Stomach (tissue), 4 donors: Measurements from ENCODE around the gene ZFHX3.

Source experiments
- EP300 ChIP-seq: sonication (generic); formaldehyde crosslinking; IDR thresholded peaks from one replicate; pipeline ENCODE4 v1.6.1; 2017; ENCODE audit warnings: antibody characterized with exemption
- POLR2A ChIP-seq, 4 donors: fragments of 450-650 bp; IDR thresholded peaks; one replicate each; pipeline ENCODE4 v1.6.1; 2016; ENCODE audit warnings: antibody characterized with exemption in 4 of 4, control low read depth in 2 of 4, mild to moderate bottlenecking in 1 of 4, moderate library complexity in 1 of 4
- POLR2AphosphoS5 ChIP-seq, 3 donors: sonication (generic); formaldehyde crosslinking; IDR thresholded peaks; one replicate each; pipeline ENCODE4 v1.6.1; 2016; ENCODE audit warnings: antibody characterized with exemption in 3 of 3
- TF ChIP-seq, protein P1 (sequence below), 7 experiments: fragments of 450-650 bp in 4 of 7; fragments of 200-600 bp in 3 of 7; sonication (generic) in 3 of 7; IDR thresholded peaks; one replicate each; pipeline ENCODE4 v1.5.1; 2016 to 2019; ENCODE audit warnings: antibody characterized with exemption in 7 of 7, control low read depth in 2 of 7, mild to moderate bottlenecking in 1 of 7

- TF ChIP-seq, protein P1, sequence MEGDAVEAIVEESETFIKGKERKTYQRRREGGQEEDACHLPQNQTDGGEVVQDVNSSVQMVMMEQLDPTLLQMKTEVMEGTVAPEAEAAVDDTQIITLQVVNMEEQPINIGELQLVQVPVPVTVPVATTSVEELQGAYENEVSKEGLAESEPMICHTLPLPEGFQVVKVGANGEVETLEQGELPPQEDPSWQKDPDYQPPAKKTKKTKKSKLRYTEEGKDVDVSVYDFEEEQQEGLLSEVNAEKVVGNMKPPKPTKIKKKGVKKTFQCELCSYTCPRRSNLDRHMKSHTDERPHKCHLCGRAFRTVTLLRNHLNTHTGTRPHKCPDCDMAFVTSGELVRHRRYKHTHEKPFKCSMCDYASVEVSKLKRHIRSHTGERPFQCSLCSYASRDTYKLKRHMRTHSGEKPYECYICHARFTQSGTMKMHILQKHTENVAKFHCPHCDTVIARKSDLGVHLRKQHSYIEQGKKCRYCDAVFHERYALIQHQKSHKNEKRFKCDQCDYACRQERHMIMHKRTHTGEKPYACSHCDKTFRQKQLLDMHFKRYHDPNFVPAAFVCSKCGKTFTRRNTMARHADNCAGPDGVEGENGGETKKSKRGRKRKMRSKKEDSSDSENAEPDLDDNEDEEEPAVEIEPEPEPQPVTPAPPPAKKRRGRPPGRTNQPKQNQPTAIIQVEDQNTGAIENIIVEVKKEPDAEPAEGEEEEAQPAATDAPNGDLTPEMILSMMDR (IDR thresholded peaks at IDR 0.05) = no peak
- TF ChIP-seq POLR2AphosphoS5 (IDR thresholded peaks at IDR 0.05) (no peak), EP300 (no peak), POLR2A (IDR thresholded peaks at IDR 0.05) (no peak)
Measured at GRCh38 chr16:72974142-72974769, 73.7 kb downstream of the ZFHX3 start.
